ENCODE data around the gene CYP2A6.
"Not testable (repeated sequence)": the region's sequence is repeated elsewhere in the genome, so short reads cannot be mapped to it uniquely, and the experiment has no call there.

CYP2A6 gene

GRCh38 chr19:40822161-40822560, 28.1 kb downstream of the CYP2A6 start:
- no peak overlapping the region for H2AFZ ChIP-seq (ENCODE audit: low read depth, low read length)
- no peaks in the 10 kb centered on the region for H3K9me3 ChIP-seq (ENCODE audit: low read length)
- no peaks in the 10 kb centered on the region for H3K27me3 ChIP-seq (ENCODE audit: insufficient read depth, low read length)
- H3K36me3 ChIP-seq (ENCODE audit: insufficient read depth, low read length): peaks cover 6% of the 10 kb centered on the region
- H3K4me3 ChIP-seq (ENCODE audit: low read length): no peak overlapping the region
- no peaks in the 10 kb centered on the region for H3K4me1 ChIP-seq (ENCODE audit: insufficient read depth, low read length)

GRCh38 chr19:40819479-40820234, 30.6 kb downstream of the CYP2A6 start:
- H2AFZ ChIP-seq (ENCODE audit: low read depth, low read length); H3K27me3 ChIP-seq (ENCODE audit: insufficient read depth, low read length); H3K9me3 ChIP-seq (ENCODE audit: low read length); H3K36me3 ChIP-seq (ENCODE audit: insufficient read depth, low read length); H3K4me3 ChIP-seq (ENCODE audit: low read length); H3K4me1 ChIP-seq (ENCODE audit: insufficient read depth, low read length): not testable (repeated sequence)

- not testable (repeated sequence) for H3K4me1 ChIP-seq (ENCODE audit: insufficient read depth, low read length)
These were observed 31.5 kb downstream of the CYP2A6 start for GRCh38 chr19:40818480-40819399.

GRCh38 chr19:40815223-40815622, 35.0 kb downstream of the CYP2A6 start:
- Histone ChIP-seq H3K27me3 (ENCODE audit: insufficient read depth, low read length) (no peaks in the 10 kb centered on the region), H3K36me3 (ENCODE audit: insufficient read depth, low read length) (no peaks in the 10 kb centered on the region), H3K4me3 (ENCODE audit: low read length) (no peak overlapping the region), H3K4me1 (ENCODE audit: insufficient read depth, low read length) (peaks cover 3% of the 10 kb centered on the region), H2AFZ (ENCODE audit: low read depth, low read length) (no peak overlapping the region), H3K9me3 (ENCODE audit: low read length) (no peaks in the 10 kb centered on the region)

More at GRCh38 chr19:40818480-40819399, 31.5 kb downstream of the CYP2A6 start:
- H2AFZ ChIP-seq (ENCODE audit: low read depth, low read length); H3K27me3 ChIP-seq (ENCODE audit: insufficient read depth, low read length); H3K36me3 ChIP-seq (ENCODE audit: insufficient read depth, low read length); H3K9me3 ChIP-seq (ENCODE audit: low read length): not testable (repeated sequence)
- peak overlapping the region; percentile 44 for H3K4me3 ChIP-seq (ENCODE audit: low read length)

GRCh38 chr19:40813182-40813581, 37.1 kb downstream of the CYP2A6 start:
- H3K27me3 ChIP-seq (ENCODE audit: insufficient read depth, low read length): no peaks in the 10 kb centered on the region
- H3K36me3 ChIP-seq (ENCODE audit: insufficient read depth, low read length): peaks cover 13% of the 10 kb centered on the region

GRCh38 chr19:40812571-40812970, 37.7 kb downstream of the CYP2A6 start:
- H3K27me3 ChIP-seq (ENCODE audit: insufficient read depth, low read length); H3K4me1 ChIP-seq (ENCODE audit: insufficient read depth, low read length); H2AFZ ChIP-seq (ENCODE audit: low read depth, low read length); H3K4me3 ChIP-seq (ENCODE audit: low read length); H3K9me3 ChIP-seq (ENCODE audit: low read length): not testable (repeated sequence)
- H3K36me3 ChIP-seq (ENCODE audit: insufficient read depth, low read length): peaks cover 19% of the 10 kb centered on the region

More at GRCh38 chr19:40813182-40813581, 37.1 kb downstream of the CYP2A6 start:
- Histone ChIP-seq H3K9me3 (ENCODE audit: low read length) (no peaks in the 10 kb centered on the region), H3K4me3 (ENCODE audit: low read length) (no peak overlapping the region), H3K4me1 (ENCODE audit: insufficient read depth, low read length) (peaks cover 3% of the 10 kb centered on the region), H2AFZ (ENCODE audit: low read depth, low read length) (no peak overlapping the region)

- H3K4me3 ChIP-seq (ENCODE audit: low read length): peak overlapping the region; percentile 18
- no peak overlapping the region for H2AFZ ChIP-seq (ENCODE audit: low read depth, low read length)
- peaks cover 10% of the 10 kb centered on the region for H3K4me1 ChIP-seq (ENCODE audit: insufficient read depth, low read length)
- H3K9me3 ChIP-seq (ENCODE audit: low read length): no peaks in the 10 kb centered on the region
- peaks cover 24% of the 10 kb centered on the region for H3K36me3 ChIP-seq (ENCODE audit: insufficient read depth, low read length)
- H3K27me3 ChIP-seq (ENCODE audit: insufficient read depth, low read length): no peaks in the 10 kb centered on the region
These were observed 38.5 kb downstream of the CYP2A6 start for GRCh38 chr19:40811478-40812341.

- not testable (repeated sequence) for H3K27me3 ChIP-seq (ENCODE audit: insufficient read depth, low read length); H3K9me3 ChIP-seq (ENCODE audit: low read length); H2AFZ ChIP-seq (ENCODE audit: low read depth, low read length)
- Histone ChIP-seq H3K4me3 (ENCODE audit: low read length) (peak overlapping the region; percentile 32), H3K36me3 (ENCODE audit: insufficient read depth, low read length) (peaks cover 24% of the 10 kb centered on the region), H3K4me1 (ENCODE audit: insufficient read depth, low read length) (peaks cover 17% of the 10 kb centered on the region)
These were observed 39.4 kb downstream of the CYP2A6 start for GRCh38 chr19:40810649-40811408.

GRCh38 chr19:40810160-40810559, 40.1 kb downstream of the CYP2A6 start:
- no peaks in the 10 kb centered on the region for H3K9me3 ChIP-seq (ENCODE audit: low read length)
- H3K4me1 ChIP-seq (ENCODE audit: insufficient read depth, low read length): peaks cover 23% of the 10 kb centered on the region
- no peak overlapping the region for H3K4me3 ChIP-seq (ENCODE audit: low read length)
- peaks cover 27% of the 10 kb centered on the region for H3K36me3 ChIP-seq (ENCODE audit: insufficient read depth, low read length)
- H2AFZ ChIP-seq (ENCODE audit: low read depth, low read length): no peak overlapping the region
- H3K27me3 ChIP-seq (ENCODE audit: insufficient read depth, low read length): no peaks in the 10 kb centered on the region

GRCh38 chr19:40809358-40810086, 40.7 kb downstream of the CYP2A6 start:
- Histone ChIP-seq H3K4me3 (ENCODE audit: low read length) (no peak overlapping the region), H3K9me3 (ENCODE audit: low read length) (no peaks in the 10 kb centered on the region), H3K36me3 (ENCODE audit: insufficient read depth, low read length) (peaks cover 30% of the 10 kb centered on the region), H3K4me1 (ENCODE audit: insufficient read depth, low read length) (peaks cover 28% of the 10 kb centered on the region), H2AFZ (ENCODE audit: low read depth, low read length) (no peak overlapping the region), H3K27me3 (ENCODE audit: insufficient read depth, low read length) (no peaks in the 10 kb centered on the region)

- Histone ChIP-seq H3K4me1 (ENCODE audit: insufficient read depth, low read length) (peaks cover 37% of the 10 kb centered on the region), H2AFZ (ENCODE audit: low read depth, low read length) (no peak overlapping the region), H3K27me3 (ENCODE audit: insufficient read depth, low read length) (no peaks in the 10 kb centered on the region), H3K4me3 (ENCODE audit: low read length) (no peak overlapping the region), H3K9me3 (ENCODE audit: low read length) (no peaks in the 10 kb centered on the region), H3K36me3 (ENCODE audit: insufficient read depth, low read length) (peaks cover 39% of the 10 kb centered on the region)
These were observed 41.8 kb downstream of the CYP2A6 start for GRCh38 chr19:40808497-40808896.

GRCh38 chr19:40808021-40808325, 42.3 kb downstream of the CYP2A6 start:
- Histone ChIP-seq H3K27me3 (ENCODE audit: insufficient read depth, low read length) (no peaks in the 10 kb centered on the region), H3K4me1 (ENCODE audit: insufficient read depth, low read length) (peaks cover 42% of the 10 kb centered on the region), H3K36me3 (ENCODE audit: insufficient read depth, low read length) (peaks cover 44% of the 10 kb centered on the region), H3K4me3 (ENCODE audit: low read length) (no peak overlapping the region), H3K9me3 (ENCODE audit: low read length) (no peaks in the 10 kb centered on the region), H2AFZ (ENCODE audit: low read depth, low read length) (no peak overlapping the region)

Data from neuron (in vitro differentiated cells).